Endometrium (tissue), 2 donors: ENCODE measurements around the gene MIOX.
"Not testable (repeated sequence)": the region's sequence is repeated elsewhere in the genome, so short reads cannot be mapped to it uniquely, and the experiment has no call there.

ENCODE experiments used
- FAIRE-seq: peaks from 2 replicates; lab custom pipeline; 2012; peaks lifted over from hg19 to GRCh38; lab: Jason Lieb, UNC
- donor health status: control.
- donor health status: control.

The MIOX gene

DNA sequence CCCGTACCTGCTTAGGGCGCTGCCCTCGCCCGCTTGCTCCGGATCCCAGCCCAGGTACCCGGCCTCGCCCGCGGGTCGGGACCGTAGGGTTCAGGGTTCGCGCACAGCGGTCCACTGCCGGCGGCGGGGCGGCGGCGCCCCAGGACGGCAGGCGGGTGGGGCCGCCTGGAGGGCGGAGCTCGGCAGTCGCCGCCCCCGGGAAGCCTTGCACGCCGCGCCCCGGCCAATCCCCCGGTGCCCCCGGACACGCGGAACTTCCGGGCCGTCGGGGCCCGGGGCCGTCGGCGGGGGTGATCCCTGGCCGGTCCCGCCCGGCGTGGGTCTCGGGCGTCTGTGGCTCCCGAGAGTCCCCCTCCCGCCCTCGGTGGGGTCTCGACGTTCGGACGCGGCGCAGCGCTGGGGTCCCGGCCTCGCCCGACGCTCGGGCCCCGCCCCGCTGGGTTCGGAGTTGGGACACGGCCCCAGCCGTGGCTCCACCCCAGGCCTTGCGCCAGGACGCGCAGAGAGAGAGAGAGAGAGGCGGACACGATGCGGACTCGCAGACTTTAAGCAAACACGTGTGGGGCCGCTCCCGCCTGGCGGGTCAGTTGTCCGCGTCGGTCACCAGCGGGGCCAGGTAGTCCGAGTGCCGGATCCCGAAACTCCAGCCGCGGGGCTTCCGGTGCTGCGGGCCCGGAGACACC, 43.4 kb downstream of the MIOX start, which contains the start of gene TYMP:
TYMP (minus strand) TSS at position 116 of the 683 bp plus-strand sequence. CDS start 303 bp downstream, outside the sequence.
- FAIRE-seq = no peak

DNA sequence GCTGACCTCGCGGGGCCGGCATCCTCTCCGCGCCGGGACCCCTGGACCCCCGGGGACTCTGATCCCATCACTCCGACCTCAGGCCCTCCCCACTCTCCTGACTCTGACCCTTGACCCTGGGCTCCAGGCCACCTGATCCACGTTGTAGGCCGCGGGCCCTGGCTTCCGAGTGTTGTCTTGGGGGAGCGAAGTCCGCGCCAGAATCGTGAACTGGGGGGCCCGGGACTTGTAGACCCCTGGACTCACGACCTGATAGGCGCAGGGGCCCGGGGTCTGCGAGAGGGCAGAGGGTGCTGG, 43.9 kb downstream of the MIOX start:
- FAIRE-seq = no peak

DNA sequence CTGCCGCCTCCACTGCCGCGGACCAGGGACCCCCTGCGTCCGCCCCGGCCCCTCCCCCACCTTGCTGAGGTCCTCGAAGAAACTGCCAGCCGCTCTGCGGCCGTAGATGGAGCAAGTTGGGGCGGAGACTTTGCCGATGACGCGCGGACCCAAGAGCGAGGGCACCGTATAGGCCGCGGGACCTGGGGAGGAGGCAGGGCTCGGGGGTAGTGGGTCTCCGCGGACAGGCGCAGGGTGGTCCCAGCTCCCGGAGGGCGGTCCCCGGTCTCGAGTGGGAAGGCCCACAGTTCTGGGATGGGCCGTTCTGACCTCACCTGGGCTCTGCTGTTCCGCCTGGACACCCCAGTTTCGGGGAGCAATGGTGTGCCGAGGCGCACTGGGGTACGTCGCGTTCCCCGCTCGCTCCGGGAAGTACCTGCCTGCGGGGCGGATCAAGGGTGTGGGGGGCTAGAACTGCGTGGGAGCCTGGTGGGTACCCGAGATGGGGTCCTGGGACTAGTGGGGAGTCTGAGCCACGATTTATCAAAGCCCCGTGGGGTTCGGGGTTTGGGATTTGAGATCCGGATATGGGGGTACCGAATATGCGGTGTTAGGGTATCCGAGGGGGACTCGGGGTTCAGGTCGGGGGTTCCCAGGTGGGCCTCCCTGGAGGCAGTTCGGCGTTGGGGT, 44.4 kb downstream of the MIOX start:
- no peak for FAIRE-seq

DNA sequence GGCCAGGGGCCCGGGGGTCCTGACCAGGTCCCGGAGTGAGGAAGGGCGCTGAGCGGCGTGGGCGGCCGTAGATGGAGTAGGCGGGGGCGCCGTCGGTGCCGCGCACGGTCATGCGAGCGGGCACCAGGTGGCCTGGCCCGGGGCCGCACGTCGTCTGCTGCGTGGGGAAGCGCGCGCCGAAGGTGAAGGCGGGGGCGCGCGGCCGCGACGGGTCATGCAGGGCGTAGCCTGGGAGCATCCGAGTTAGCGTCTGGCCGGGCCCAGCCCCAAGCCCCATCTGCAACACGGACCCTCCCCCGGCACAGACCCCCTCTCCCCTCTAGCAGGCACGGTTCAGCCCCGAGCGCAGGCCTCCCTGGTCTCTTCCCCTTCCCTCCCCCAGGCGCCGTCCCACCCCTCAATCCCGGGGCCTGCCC, 44.9 kb downstream of the MIOX start:
- no peak for FAIRE-seq

DNA sequence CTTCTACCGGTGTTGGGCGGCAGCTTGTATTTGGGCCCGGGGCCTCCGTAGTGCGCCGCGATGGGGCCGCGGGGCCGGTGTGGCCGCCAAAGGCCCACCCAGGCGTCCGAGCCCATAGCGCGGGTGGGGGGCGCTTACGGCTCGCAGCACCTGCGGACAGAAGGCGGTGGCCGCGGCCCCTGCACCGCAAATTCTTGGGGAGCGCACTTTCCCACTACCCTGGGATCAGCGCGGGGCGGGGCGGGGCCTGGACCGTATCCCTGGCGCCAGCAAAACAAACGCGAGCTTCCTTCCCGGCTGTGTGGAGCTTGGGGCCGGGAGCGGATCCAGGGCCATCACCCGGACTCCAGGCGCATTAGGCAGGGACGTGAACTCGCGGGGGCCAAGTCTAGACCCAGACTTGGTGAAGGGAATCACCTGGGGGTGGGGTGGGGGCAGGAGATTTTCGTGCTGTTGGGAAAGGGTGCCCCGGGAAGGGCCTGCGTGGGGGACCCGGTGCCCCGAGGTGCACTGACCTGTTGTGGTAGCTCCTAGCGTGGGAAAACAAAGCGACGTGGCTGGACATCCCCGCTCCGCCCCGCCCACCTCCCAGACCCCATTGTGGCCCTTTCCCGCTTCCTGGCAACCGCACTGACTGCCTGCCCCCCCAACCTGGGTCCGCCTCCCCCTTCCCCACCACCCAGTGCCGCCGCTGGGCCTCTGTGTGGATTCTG, 45.5 kb downstream of the MIOX start:
- FAIRE-seq = no peak

DNA sequence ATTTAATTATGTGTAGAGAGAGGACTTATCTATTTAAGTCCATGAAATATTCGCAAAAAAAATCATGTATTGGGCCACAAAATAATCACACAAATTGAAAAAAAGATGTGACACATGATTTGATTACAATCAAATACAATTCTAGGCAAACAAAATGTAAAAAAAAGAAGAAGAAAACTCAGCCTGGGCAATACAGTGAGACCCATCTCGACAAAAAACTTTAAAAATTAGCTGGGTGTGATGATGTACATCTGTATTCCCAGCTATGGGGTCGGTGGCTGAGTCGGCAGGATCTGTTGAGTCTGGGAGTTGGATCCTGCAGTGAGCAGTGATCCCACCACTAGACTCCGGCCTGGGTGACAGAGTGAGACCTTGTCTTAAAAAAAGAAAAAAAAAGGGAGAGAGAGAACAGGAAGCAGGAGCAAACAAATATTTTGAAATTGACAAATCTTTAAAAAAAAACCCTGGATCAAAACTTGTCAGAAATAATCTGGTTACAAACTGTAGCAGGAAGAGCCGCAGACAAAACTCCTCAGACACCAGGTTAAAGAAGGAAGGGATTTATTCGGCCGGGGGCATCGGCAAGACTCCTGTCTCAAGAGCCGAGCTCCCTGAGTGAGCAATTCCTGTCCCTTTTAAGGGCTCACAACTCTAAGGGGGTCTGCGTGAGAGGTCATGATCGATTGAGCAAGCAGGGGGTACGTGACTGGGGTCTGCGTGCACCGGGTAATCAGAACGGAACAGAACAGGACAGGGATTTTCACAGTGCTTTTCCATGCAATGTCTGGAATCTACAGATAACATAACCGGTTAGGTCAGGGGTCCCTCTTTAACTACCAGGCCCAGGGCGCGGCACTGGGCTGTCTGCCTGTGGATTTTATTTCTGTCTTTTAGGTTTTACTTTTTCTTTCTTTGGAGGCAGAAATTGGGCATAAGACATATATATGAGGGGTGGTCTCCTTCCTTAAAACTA, 46.5 kb downstream of the MIOX start:
- no peak for FAIRE-seq

DNA sequence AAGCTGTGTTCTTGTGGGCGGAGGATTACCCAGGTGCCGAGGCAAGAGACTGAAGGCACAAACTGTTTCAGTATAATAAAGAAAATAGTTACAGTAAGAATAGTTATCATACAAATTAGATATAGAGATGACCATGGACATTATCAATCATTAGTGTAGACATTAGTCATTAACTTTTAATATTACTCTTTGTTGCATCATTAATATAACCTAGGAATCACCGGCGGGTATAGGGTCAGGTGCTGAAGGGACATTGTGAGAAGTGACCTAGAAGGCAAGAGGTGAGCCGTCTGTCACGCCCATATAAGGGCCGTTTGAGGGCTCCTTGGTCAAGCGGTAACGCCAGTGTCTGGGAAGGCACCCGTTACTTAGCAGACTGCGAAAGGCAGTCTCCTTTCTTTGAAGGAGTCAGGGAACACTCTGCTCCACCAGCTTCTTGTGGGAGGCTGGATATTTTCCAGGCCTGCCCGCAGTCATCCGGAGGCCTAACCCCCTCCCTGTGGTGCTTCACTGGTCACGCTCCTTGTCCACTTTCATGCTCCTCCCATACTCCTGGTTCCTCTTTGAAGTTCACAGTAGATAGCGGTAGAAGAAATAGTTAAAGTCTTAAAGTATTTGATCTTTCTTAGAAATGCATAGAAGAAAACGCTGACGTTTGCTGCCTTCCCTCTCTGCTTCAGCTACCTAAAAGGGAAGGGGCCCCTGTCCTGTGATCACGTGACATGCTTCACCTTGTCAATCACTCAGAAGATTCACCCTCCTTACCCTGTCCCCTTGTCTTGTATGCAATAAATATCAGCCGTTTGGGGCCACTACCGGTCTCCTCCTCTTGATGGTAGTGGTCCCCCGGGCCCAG, 47.4 kb downstream of the MIOX start:
- not testable (repeated sequence) for FAIRE-seq

DNA sequence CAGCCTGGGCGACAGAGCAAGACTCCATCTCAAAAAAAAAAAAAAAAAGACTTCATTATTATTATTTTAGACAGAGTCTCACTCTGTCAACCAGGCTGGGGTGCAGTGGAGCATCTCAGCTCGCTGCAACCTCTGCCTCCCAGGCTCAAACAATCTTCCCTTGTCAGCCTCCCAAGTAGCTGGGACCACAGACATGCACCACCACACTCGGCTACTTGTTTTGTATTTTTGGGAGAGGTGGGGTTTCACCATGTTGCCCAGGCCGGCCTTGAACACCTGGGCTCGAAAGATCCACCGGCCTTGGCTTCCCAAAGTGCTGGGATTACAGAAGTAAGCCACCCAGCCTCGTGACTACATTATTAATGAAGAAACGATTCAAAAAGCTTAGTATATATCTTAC, 48.5 kb downstream of the MIOX start:
- no peak for FAIRE-seq

DNA sequence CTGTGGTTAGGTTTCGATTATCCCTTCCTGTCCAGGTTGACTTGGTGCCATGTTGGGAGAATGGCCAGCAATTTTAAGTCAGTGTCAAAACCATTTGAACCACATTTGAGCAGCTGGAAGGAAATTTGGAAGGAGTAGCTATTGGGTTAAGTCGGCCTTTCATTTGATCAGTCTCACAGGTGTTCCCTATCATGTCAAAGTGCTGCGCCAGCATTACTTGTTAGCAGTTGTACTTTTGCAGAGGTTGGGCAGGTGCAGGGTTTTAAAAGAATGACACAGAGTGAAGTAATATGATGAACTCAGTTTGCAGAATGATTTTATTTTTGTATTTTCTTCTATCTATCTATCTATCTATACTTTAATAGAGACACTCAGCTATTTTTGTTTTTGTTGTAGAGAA, 49.6 kb downstream of the MIOX start:
- no peak for FAIRE-seq

DNA sequence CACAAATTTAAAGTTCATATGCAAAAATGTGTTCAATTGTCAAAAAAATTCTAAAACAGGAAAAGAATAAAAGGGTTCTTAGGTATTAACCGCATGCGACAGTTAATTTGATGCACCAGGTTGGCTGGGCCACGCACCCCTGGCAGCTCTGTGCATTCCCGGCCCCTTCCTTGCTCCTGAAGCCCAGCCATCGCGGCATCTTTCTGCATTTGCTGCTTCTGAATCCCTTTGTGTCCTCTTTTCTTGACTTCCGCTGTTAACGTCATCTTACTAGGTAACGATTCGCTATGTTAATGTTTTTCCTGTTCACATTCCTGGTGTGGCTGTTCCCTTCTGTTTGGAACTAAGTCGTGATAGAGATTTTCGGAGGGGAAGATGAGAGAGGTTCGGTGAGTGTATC, 51.1 kb downstream of the MIOX start:
- FAIRE-seq = no peak
